Adrenal gland (tissue), 12 donors: ENCODE data around the gene GPRC5A. TPM values are rescaled to one million over a fixed set of nuclear protein-coding genes. Genes with fewer than 3 reads are reported as not detected.

Experiments used
- DNase-seq, 7 donors: peaks; one replicate each; pipeline ENCODE4 v3.0.0-alpha.2; 2019 to 2020
- H3K27ac ChIP-seq, 5 donors: fragments of 200-600 bp; sonication (generic) in 4 of 5; 1 replicate in 3 of 5; 2 replicates in 2 of 5; pipeline versions ENCODE4 v1.5.1 to v1.8.0; 2016 to 2020; ENCODE audit warnings: mild to moderate bottlenecking in 1 of 5
- H3K27me3 ChIP-seq: fragments of 200-600 bp; 2 replicates; pipeline ENCODE4 v1.8.0; 2021
- H3K36me3 ChIP-seq, 2 donors: fragments of 200-600 bp; replicated peaks in 1 of 2; 1 replicate in 1 of 2; 2 replicates in 1 of 2; pipeline versions ENCODE4 v1.5.1 to v1.8.0; 2018 to 2022
- H3K4me1 ChIP-seq, 2 donors: fragments of 200-600 bp; replicated peaks in 1 of 2; 1 replicate in 1 of 2; 2 replicates in 1 of 2; pipeline versions ENCODE4 v1.5.1 to v1.8.0; 2018 to 2021
- H3K4me3 ChIP-seq, 4 donors: fragments of 200-600 bp; sonication (generic) in 3 of 4; one replicate each; pipeline ENCODE4 v1.5.1; 2016 to 2018
- H3K9me3 ChIP-seq, 3 donors: fragments of 200-600 bp; sonication (generic) in 1 of 3; replicated peaks in 1 of 3; 1 replicate in 2 of 3; 2 replicates in 1 of 3; pipeline versions ENCODE4 v1.5.1 to v1.8.0; 2016 to 2021
- CTCF ChIP-seq, 6 experiments: fragments of 450-650 bp in 4 of 6; fragments of 200-600 bp in 2 of 6; sonication (generic) in 1 of 6; IDR thresholded peaks; 1 replicate in 5 of 6; 2 replicates in 1 of 6; pipeline versions ENCODE4 v1.5.1 to v1.8.0; 2016 to 2021; ENCODE audit warnings: antibody characterized with exemption in 6 of 6, mild to moderate bottlenecking in 2 of 6, moderate library complexity in 1 of 6
- POLR2A ChIP-seq, 2 donors: fragments of 450-650 bp; IDR thresholded peaks; one replicate each; pipeline ENCODE4 v1.6.1; 2017; ENCODE audit warnings: antibody characterized with exemption in 2 of 2, mild to moderate bottlenecking in 2 of 2, moderate library complexity in 1 of 2
- WGBS, 4 donors: extraction: QIAGEN DNeasy Blood & Tissue Kit in 2 of 4; methylation state at CpG; one replicate each; pipeline versions ENCODE4 v1.1.5 to v1.1.7; 2013 to 2017; 5-methylcytosine and 5-hydroxymethylcytosine counted together
- intact Hi-C, 2 donors: fragments of 100-400 bp; cut with DNase I; formaldehyde crosslinking; loops; one replicate each; pipeline versions ENCODE4 v1.14.1 to v1.15.0; 2022 to 2023
- polyA plus RNA-seq, 3 donors: library from polyadenylated mRNA; stranded (reverse); fragments of 200-250 nt in 2 of 3; fragments of 350-450 nt in 1 of 3; fragmentation: Illumina TruSeq in 1 of 3; extraction: RNeasy Lipid Tissue Mini Kit (QIAGEN cat#74804) in 1 of 3; gene quantifications; one replicate each; pipeline ENCODE4 v1.2.3, GENCODE V29; 2013 to 2014
- total RNA-seq, 9 donors: library from RNA; depleted of rRNA in 4 of 9; stranded (reverse); fragments of >200 nt in 4 of 9; fragments of 120-200 nt in 1 of 9; fragmentation: NEBNext Ultra II Directional in 1 of 9; extraction: Animal tissue kit (Norgen Biotek cat#: 25700) in 1 of 9; gene quantifications; one replicate each; pipeline versions ENCODE4 v1.1.0 to v1.2.4, GENCODE V29; 2013 to 2023
- donor health status: healthy with polysubstance abuse.
- donor health status: Bipolar disorder and iron deficiency.
- donor health status: DM: yes; HTN: yes; CAD: no.
- donor health status: DM: no; HTN: no; CAD: no.
- donor health status: DM: no; HTN: no; CAD: no.
- donor health status: DM: yes; HTN: yes; CAD: no.

The GPRC5A gene
- total and polyA plus RNA-seq, 12 donors: 0.33 to 22.3 (median 6.2) TPM

- H3K4me1 ChIP-seq: peaks cover 2 to 4% of the 10 kb centered on the region in 2 donors
- TF ChIP-seq POLR2A (IDR thresholded peaks at IDR 0.05): no peak
- TF ChIP-seq CTCF (IDR thresholded peaks at IDR 0.05): no peak
- no peaks in the 10 kb centered on the region for H3K27me3 ChIP-seq
- peak in 1 of 7 donors; percentile 1 for DNase-seq
- H3K4me3 ChIP-seq: no peak overlapping the region
- H3K36me3 ChIP-seq: no peaks in the 10 kb centered on the region
- 90 to 100% (median 96%) methylated on average over 2 of the region's 2 CpGs for WGBS, 4 donors
- no peak overlapping the region for H3K27ac ChIP-seq
- intact Hi-C loops: no loop called here
- no peaks in the 10 kb centered on the region for H3K9me3 ChIP-seq
Measured at GRCh38 chr12:12930633-12931219, 39.4 kb downstream of the GPRC5A start.

GRCh38 chr12:12933742-12934141 lies 42.4 kb downstream of the GPRC5A start:
- TF ChIP-seq POLR2A (IDR thresholded peaks at IDR 0.05) (no peak), CTCF (IDR thresholded peaks at IDR 0.05) (no peak)
- 90 to 94% (median 92%) methylated on average over 4 of the region's 4 CpGs for WGBS, 4 donors
- DNase-seq: peak in 1 of 7 donors; percentile 4

GRCh38 chr12:12934556-12934955 lies 43.2 kb downstream of the GPRC5A start:
- Histone ChIP-seq H3K4me1 (no peaks in the 10 kb centered on the region), H3K4me3 (no peak overlapping the region), H3K9me3 (no peaks in the 10 kb centered on the region), H3K36me3 (no peaks in the 10 kb centered on the region), H3K27me3 (no peaks in the 10 kb centered on the region), H3K27ac (no peak overlapping the region)
- intact Hi-C loops: no loop called here
- TF ChIP-seq POLR2A (IDR thresholded peaks at IDR 0.05) (no peak), CTCF (IDR thresholded peaks at IDR 0.05) (no peak)
- no peak for DNase-seq
- 62 to 70% (median 67%) methylated on average over 8 of the region's 8 CpGs for WGBS, 4 donors

More at GRCh38 chr12:12933742-12934141, 42.4 kb downstream of the GPRC5A start:
- Histone ChIP-seq H3K9me3 (no peaks in the 10 kb centered on the region), H3K4me3 (no peak overlapping the region), H3K4me1 (no peaks in the 10 kb centered on the region), H3K27me3 (no peaks in the 10 kb centered on the region), H3K36me3 (no peaks in the 10 kb centered on the region), H3K27ac (no peak overlapping the region)
- intact Hi-C loops: no loop called here

- intact Hi-C loops: no loop called here
- no peak for DNase-seq
Measured at GRCh38 chr12:12936983-12937491, 45.7 kb downstream of the GPRC5A start.

More at GRCh38 chr12:12936983-12937491, 45.7 kb downstream of the GPRC5A start:
- H3K27me3 ChIP-seq: no peaks in the 10 kb centered on the region
- no peak overlapping the region for H3K4me3 ChIP-seq
- H3K36me3 ChIP-seq: no peaks in the 10 kb centered on the region
- WGBS, 4 donors: 89 to 94% (median 93%) methylated on average over 11 of the region's 11 CpGs
- TF ChIP-seq POLR2A (IDR thresholded peaks at IDR 0.05) (no peak), CTCF (IDR thresholded peaks at IDR 0.05) (no peak)
- no peak overlapping the region for H3K27ac ChIP-seq
- H3K4me1 ChIP-seq: no peaks in the 10 kb centered on the region
- H3K9me3 ChIP-seq: no peaks in the 10 kb centered on the region
